OCI-LY3 (cell line): Measurements from ENCODE around the gene GAS2L3.

Experiments
- H2AFZ ChIP-seq: fragments of 200-600, 300-600 bp; shearing (Covaris generic); 2 replicates; pipeline ENCODE4 v1.6.0; 2014; ENCODE audit warnings: antibody characterized with exemption, low read depth, low read length
- H3K27ac ChIP-seq: fragments of 200-600, 300-600 bp; sonication (generic); 2 replicates; pipeline ENCODE4 v1.5.1; 2014; ENCODE audit warnings: mild to moderate bottlenecking, low read length, moderate library complexity, mixed read lengths
- H3K27me3 ChIP-seq: fragments of 200-600, 300-600 bp; sonication (generic); 2 replicates; pipeline ENCODE4 v1.6.1; 2014; ENCODE audit warnings: low read depth, low read length, mixed read lengths
- H3K36me3 ChIP-seq: fragments of 200-600, 300-600 bp; sonication (generic); replicated peaks from 2 replicates; pipeline ENCODE3; 2014; ENCODE audit warnings: low read depth, low read length, mixed read lengths
- H3K4me1 ChIP-seq: fragments of 300-600, 200-600 bp; sonication (generic); 2 replicates; pipeline ENCODE4 v1.6.1; 2014; ENCODE audit warnings: low read length, mixed read lengths
- H3K4me2 ChIP-seq: fragments of 200-600, 300-600 bp; sonication (generic); 2 replicates; pipeline ENCODE4 v1.6.1; 2014; ENCODE audit warnings: low read length, mixed read lengths
- H3K4me3 ChIP-seq: fragments of 300-600, 200-600 bp; sonication (generic); 2 replicates; pipeline ENCODE4 v1.5.1; 2014; ENCODE audit warnings: antibody characterized with exemption, mild to moderate bottlenecking, low read length, moderate library complexity
- H3K79me2 ChIP-seq: fragments of 300-600, 200-600 bp; shearing (Covaris generic); 2 replicates; pipeline ENCODE4 v1.6.1; 2014; ENCODE audit warnings: mild to moderate bottlenecking, low read length, mixed read lengths
- H3K9ac ChIP-seq: fragments of 300-600, 200-600 bp; shearing (Covaris generic); 2 replicates; pipeline ENCODE4 v1.6.0; 2014; ENCODE audit warnings: mild to moderate bottlenecking, low read length, moderate library complexity
- H3K9me3 ChIP-seq: fragments of 200-600, 300-600 bp; shearing (Covaris generic); 2 replicates; pipeline ENCODE4 v1.6.1; 2014; ENCODE audit warnings: low read length, mixed read lengths; ENCODE audit not compliant: insufficient read depth
- H4K20me1 ChIP-seq: fragments of 200-600, 300-600 bp; sonication (generic); 2 replicates; pipeline ENCODE4 v1.6.1; 2016; ENCODE audit warnings: low read length, mixed read lengths; ENCODE audit not compliant: insufficient read depth
- CTCF ChIP-seq: fragments of 200-600, 300-600 bp; sonication (generic); IDR thresholded peaks from 2 replicates; pipeline ENCODE4 v1.5.1; 2014; ENCODE audit warnings: antibody characterized with exemption, low read length, low read depth
- EZH2phosphoT487 ChIP-seq: fragments of 200-600 bp; shearing (Covaris generic); IDR thresholded peaks from 2 replicates; pipeline ENCODE4 v1.6.1; 2018; ENCODE audit warnings: antibody characterized with exemption, mixed run types, low read depth

GAS2L3 gene

DNA sequence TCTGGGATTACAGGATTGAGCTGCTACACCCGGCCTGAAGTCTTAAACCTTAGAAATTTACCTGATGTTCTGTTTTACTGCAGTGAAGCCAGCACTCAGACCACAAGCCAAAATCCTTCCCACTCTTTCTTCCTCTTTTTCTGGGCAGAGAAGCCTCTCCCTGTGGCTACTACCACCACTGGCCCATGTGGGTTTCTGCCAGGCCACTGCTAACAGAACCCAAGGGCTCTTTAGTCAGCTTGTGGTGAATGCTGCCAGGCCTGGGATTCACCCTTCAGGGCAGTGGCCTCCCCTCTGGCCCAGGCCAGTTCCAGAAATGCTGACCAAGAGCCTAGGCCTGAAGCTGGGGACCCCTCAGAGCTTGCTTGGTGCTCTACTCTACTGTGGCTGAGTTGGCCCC is 35.3 kb downstream of the GAS2L3 start:
- Histone ChIP-seq H3K4me1 (peaks cover 5% of the 10 kb centered on the region; the same call in 1 of the 2 replicates), H3K27ac (no peak overlapping the region), H3K79me2 (no peaks in the 10 kb centered on the region), H3K36me3 (no peaks in the 10 kb centered on the region), H4K20me1 (no peaks in the 10 kb centered on the region), H3K27me3 (0 out of 2 replicates have a peak, but pooled peaks cover 8% of the 10 kb centered on the region), H3K9me3 (no peaks in the 10 kb centered on the region), H2AFZ (no peak overlapping the region), H3K4me3 (no peak overlapping the region), H3K4me2 (no peak overlapping the region), H3K9ac (no peak overlapping the region)
- TF ChIP-seq CTCF (no peak), EZH2phosphoT487 (no peak)

GRCh38 chr12:100610666-100611430 is 37.4 kb downstream of the GAS2L3 start:
- Histone ChIP-seq H3K4me2 (no peak overlapping the region), H3K9me3 (no peaks in the 10 kb centered on the region), H3K4me1 (peaks cover 5% of the 10 kb centered on the region; the same call in 1 of the 2 replicates), H3K27me3 (no peaks in the 10 kb centered on the region), H3K79me2 (no peaks in the 10 kb centered on the region), H3K27ac (no peak overlapping the region), H3K9ac (no peak overlapping the region), H3K4me3 (no peak overlapping the region), H3K36me3 (no peaks in the 10 kb centered on the region), H4K20me1 (no peaks in the 10 kb centered on the region), H2AFZ (no peak overlapping the region)
- no peak for TF ChIP-seq EZH2phosphoT487
- no peak for TF ChIP-seq CTCF

GRCh38 chr12:100612606-100613005 is 39.1 kb downstream of the GAS2L3 start:
- H3K4me1 ChIP-seq = peaks cover 5% of the 10 kb centered on the region; the same call in 1 of the 2 replicates
- no peak overlapping the region for H3K27ac ChIP-seq
- H3K9me3 ChIP-seq = no peaks in the 10 kb centered on the region
- H3K4me3 ChIP-seq = no peak overlapping the region
- no peak overlapping the region for H2AFZ ChIP-seq
- TF ChIP-seq CTCF (no peak), EZH2phosphoT487 (no peak)
- no peak overlapping the region for H3K4me2 ChIP-seq
- H3K79me2 ChIP-seq = no peaks in the 10 kb centered on the region
- no peak overlapping the region for H3K9ac ChIP-seq
- no peaks in the 10 kb centered on the region for H4K20me1 ChIP-seq
- no peaks in the 10 kb centered on the region for H3K36me3 ChIP-seq
- no peaks in the 10 kb centered on the region for H3K27me3 ChIP-seq

GRCh38 chr12:100624571-100624970 is 51.1 kb downstream of the GAS2L3 start:
- H3K79me2 ChIP-seq = no peaks in the 10 kb centered on the region
- no peak overlapping the region for H3K4me2 ChIP-seq
- H3K4me1 ChIP-seq = no peaks in the 10 kb centered on the region
- H3K27ac ChIP-seq = no peak overlapping the region
- H3K36me3 ChIP-seq = no peaks in the 10 kb centered on the region
- no peak overlapping the region for H2AFZ ChIP-seq
- TF ChIP-seq CTCF (no peak), EZH2phosphoT487 (no peak)
- no peaks in the 10 kb centered on the region for H4K20me1 ChIP-seq
- H3K9me3 ChIP-seq = no peaks in the 10 kb centered on the region
- no peak overlapping the region for H3K9ac ChIP-seq
- no peak overlapping the region for H3K4me3 ChIP-seq
- H3K27me3 ChIP-seq = no peaks in the 10 kb centered on the region
